OCI-LY3 (cell line): Measurements from ENCODE around the gene AMPD2.
"Not testable (repeated sequence)": the region's sequence is repeated elsewhere in the genome, so short reads cannot be mapped to it uniquely, and the experiment has no call there.

Source experiments
- H2AFZ ChIP-seq: fragments of 200-600, 300-600 bp; shearing (Covaris generic); 2 replicates; pipeline ENCODE4 v1.6.0; 2014; ENCODE audit warnings: antibody characterized with exemption, low read depth, low read length
- H3K27ac ChIP-seq: fragments of 200-600, 300-600 bp; sonication (generic); 2 replicates; pipeline ENCODE4 v1.5.1; 2014; ENCODE audit warnings: mild to moderate bottlenecking, low read length, moderate library complexity, mixed read lengths
- H3K27me3 ChIP-seq: fragments of 200-600, 300-600 bp; sonication (generic); 2 replicates; pipeline ENCODE4 v1.6.1; 2014; ENCODE audit warnings: low read depth, low read length, mixed read lengths
- H3K36me3 ChIP-seq: fragments of 200-600, 300-600 bp; sonication (generic); replicated peaks from 2 replicates; pipeline ENCODE3; 2014; ENCODE audit warnings: low read depth, low read length, mixed read lengths
- H3K4me1 ChIP-seq: fragments of 300-600, 200-600 bp; sonication (generic); 2 replicates; pipeline ENCODE4 v1.6.1; 2014; ENCODE audit warnings: low read length, mixed read lengths
- H3K4me2 ChIP-seq: fragments of 200-600, 300-600 bp; sonication (generic); 2 replicates; pipeline ENCODE4 v1.6.1; 2014; ENCODE audit warnings: low read length, mixed read lengths
- H3K4me3 ChIP-seq: fragments of 300-600, 200-600 bp; sonication (generic); 2 replicates; pipeline ENCODE4 v1.5.1; 2014; ENCODE audit warnings: antibody characterized with exemption, mild to moderate bottlenecking, low read length, moderate library complexity
- H3K79me2 ChIP-seq: fragments of 300-600, 200-600 bp; shearing (Covaris generic); 2 replicates; pipeline ENCODE4 v1.6.1; 2014; ENCODE audit warnings: mild to moderate bottlenecking, low read length, mixed read lengths
- H3K9ac ChIP-seq: fragments of 300-600, 200-600 bp; shearing (Covaris generic); 2 replicates; pipeline ENCODE4 v1.6.0; 2014; ENCODE audit warnings: mild to moderate bottlenecking, low read length, moderate library complexity
- H3K9me3 ChIP-seq: fragments of 200-600, 300-600 bp; shearing (Covaris generic); 2 replicates; pipeline ENCODE4 v1.6.1; 2014; ENCODE audit warnings: low read length, mixed read lengths; ENCODE audit not compliant: insufficient read depth
- H4K20me1 ChIP-seq: fragments of 200-600, 300-600 bp; sonication (generic); 2 replicates; pipeline ENCODE4 v1.6.1; 2016; ENCODE audit warnings: low read length, mixed read lengths; ENCODE audit not compliant: insufficient read depth
- EZH2phosphoT487 ChIP-seq: fragments of 200-600 bp; shearing (Covaris generic); IDR thresholded peaks from 2 replicates; pipeline ENCODE4 v1.6.1; 2018; ENCODE audit warnings: antibody characterized with exemption, mixed run types, low read depth
- TF ChIP-seq, protein P1 (sequence below): fragments of 200-600, 300-600 bp; sonication (generic); IDR thresholded peaks from 2 replicates; pipeline ENCODE4 v1.5.1; 2014; ENCODE audit warnings: antibody characterized with exemption, low read length, low read depth

AMPD2 gene

DNA sequence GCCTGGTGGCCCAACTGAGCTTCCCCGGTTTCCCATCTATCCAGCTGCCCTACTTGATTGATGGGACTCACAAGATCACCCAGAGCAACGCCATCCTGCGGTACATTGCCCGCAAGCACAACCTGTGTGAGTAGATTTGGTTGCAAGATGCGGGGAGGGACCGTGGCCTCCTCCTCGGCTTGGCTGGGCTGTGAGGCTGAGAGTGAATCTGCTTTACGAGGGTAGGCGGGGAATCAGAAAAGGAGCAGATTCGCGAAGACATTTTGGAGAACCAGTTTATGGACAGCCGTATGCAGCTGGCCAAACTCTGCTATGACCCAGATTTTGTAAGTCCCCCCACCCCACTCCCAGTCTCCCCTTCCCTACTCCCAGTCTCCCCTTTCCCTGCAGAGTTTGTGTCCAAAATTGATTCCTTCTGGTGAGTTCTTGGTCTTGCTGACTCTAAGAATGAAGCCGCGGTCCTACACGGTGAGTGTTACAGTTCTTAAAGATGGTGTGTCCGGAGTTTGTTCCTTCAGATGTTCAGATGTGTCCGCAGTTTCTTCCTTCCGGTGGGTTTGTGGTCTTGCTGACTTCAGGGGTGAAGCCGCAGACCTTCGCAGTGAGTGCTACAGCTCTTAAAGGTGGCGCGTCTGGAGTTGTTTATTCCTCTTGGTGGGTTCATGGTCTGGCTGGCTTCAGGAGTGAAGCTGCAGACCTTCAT lies 49.8 kb downstream of the AMPD2 start:
- H3K27ac ChIP-seq: no peak overlapping the region
- no peak overlapping the region for H2AFZ ChIP-seq
- H4K20me1 ChIP-seq: no peaks in the 10 kb centered on the region
- no peak overlapping the region for H3K9ac ChIP-seq
- peaks cover 8% of the 10 kb centered on the region for H3K4me1 ChIP-seq
- TF ChIP-seq EZH2phosphoT487: no peak
- TF ChIP-seq, protein P1, sequence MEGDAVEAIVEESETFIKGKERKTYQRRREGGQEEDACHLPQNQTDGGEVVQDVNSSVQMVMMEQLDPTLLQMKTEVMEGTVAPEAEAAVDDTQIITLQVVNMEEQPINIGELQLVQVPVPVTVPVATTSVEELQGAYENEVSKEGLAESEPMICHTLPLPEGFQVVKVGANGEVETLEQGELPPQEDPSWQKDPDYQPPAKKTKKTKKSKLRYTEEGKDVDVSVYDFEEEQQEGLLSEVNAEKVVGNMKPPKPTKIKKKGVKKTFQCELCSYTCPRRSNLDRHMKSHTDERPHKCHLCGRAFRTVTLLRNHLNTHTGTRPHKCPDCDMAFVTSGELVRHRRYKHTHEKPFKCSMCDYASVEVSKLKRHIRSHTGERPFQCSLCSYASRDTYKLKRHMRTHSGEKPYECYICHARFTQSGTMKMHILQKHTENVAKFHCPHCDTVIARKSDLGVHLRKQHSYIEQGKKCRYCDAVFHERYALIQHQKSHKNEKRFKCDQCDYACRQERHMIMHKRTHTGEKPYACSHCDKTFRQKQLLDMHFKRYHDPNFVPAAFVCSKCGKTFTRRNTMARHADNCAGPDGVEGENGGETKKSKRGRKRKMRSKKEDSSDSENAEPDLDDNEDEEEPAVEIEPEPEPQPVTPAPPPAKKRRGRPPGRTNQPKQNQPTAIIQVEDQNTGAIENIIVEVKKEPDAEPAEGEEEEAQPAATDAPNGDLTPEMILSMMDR: no peak
- H3K36me3 ChIP-seq: no peaks in the 10 kb centered on the region
- no peak overlapping the region for H3K4me3 ChIP-seq
- H3K27me3 ChIP-seq: no peaks in the 10 kb centered on the region
- H3K9me3 ChIP-seq: no peaks in the 10 kb centered on the region
- no peaks in the 10 kb centered on the region for H3K79me2 ChIP-seq
- H3K4me2 ChIP-seq: no peak overlapping the region

DNA sequence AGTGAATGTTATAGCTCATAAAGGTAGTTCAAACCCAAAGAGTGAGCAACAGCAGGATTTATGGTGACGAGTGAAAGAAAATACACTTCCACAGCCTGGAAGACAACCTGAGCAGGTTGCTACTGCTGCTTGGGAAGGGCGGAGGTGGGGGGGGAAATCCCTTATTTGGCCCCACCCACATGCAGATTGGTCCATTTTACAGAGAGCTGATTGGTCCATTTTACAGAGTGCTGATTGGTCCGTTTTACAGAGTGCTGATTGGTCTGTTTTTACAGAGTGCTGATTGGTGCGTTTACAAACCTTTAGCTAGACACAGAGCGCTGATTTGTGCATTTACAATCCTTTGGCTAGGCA lies 50.3 kb downstream of the AMPD2 start:
- H3K9me3 ChIP-seq, H3K36me3 ChIP-seq, H2AFZ ChIP-seq: not testable (repeated sequence)

DNA sequence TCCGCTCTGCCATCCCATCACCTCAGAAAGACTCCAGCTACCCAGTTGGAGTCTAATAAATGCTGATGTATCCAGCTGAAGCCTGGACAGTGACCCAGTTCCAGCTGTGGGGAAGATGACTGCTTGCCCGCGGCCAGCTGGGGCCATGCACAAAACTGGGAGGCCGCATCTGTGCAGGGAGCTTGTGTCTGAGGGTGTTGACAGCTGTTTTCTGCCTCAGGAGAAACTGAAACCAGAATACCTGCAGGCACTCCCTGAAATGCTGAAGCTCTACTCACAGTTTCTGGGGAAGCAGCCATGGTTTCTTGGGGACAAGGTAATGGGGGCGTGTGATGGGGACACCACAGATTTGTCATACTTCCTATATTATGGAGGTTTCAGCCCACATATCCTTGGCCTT lies 51.4 kb downstream of the AMPD2 start:
- H3K9me3 ChIP-seq: no peaks in the 10 kb centered on the region
- H3K4me1 ChIP-seq: peaks cover 8% of the 10 kb centered on the region
- H3K4me2 ChIP-seq: no peak overlapping the region
- H3K4me3 ChIP-seq: no peak overlapping the region
- no peak overlapping the region for H3K27ac ChIP-seq
- no peak for TF ChIP-seq EZH2phosphoT487
- H3K36me3 ChIP-seq: no peaks in the 10 kb centered on the region
- H3K9ac ChIP-seq: no peak overlapping the region
- H3K79me2 ChIP-seq: no peaks in the 10 kb centered on the region
- no peaks in the 10 kb centered on the region for H3K27me3 ChIP-seq
- H2AFZ ChIP-seq: no peak overlapping the region
- H4K20me1 ChIP-seq: no peaks in the 10 kb centered on the region

More for the DNA sequence above, 50.3 kb downstream of the AMPD2 start:
- not testable (repeated sequence) for H3K27me3 ChIP-seq, H3K4me2 ChIP-seq, H3K9ac ChIP-seq, H3K79me2 ChIP-seq, H3K4me3 ChIP-seq, H4K20me1 ChIP-seq, H3K4me1 ChIP-seq, H3K27ac ChIP-seq

DNA sequence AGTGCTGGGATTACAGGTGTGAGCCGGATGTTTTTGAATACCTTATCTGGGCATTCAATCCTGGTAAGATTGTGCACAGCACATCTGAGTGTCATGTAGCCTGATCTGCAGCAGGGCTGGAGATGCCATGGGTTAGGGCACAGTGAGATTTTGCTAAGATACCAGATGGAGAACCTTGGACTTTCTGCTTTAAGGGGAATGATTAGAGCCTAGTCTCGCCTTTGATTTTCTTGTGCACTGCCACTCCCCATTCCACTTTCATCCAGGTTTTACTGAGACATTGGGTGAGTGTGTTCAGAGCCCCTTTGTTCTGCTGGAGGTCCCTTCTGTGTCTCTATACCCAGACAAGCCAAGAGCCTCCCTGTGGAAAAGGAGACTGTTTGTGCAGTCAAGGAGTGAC lies 54.2 kb downstream of the AMPD2 start:
- H3K27ac ChIP-seq, H3K9me3 ChIP-seq, H3K9ac ChIP-seq, H3K4me3 ChIP-seq, H3K4me1 ChIP-seq, H3K79me2 ChIP-seq, H2AFZ ChIP-seq, H3K27me3 ChIP-seq, H3K4me2 ChIP-seq, H4K20me1 ChIP-seq, H3K36me3 ChIP-seq: not testable (repeated sequence)

DNA sequence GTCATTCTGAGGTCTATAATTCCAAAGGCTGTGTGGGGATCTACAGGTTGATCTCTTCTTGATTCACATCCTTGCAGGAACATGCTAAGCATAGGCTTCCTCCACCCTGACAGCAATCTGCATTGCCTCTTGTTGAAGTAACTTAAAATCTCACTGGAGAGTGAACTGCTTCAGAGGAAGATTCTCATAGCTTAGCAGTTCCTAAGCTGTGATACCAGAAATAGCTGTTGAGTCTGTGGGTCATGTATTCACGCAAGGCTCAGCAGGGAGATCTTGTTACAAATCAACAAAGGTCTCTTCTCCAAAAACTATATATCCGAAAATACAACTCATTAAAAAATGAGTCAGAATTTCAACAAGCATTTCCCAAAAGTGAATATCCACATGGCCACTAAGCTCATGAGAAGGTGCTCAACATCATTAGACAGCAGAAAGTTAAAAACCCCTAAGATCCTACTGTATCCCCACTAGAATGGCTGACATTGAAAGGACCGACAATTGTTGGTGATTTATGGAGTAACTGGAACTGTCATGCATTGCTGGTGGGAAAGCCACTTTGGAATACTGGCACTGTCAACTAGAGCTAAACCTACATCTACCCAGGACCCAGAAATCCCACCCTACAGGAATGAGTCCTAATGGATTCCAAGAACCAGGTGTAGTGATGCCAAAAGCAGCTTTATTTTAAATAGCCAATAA lies 57.2 kb downstream of the AMPD2 start:
- not testable (repeated sequence) for H3K79me2 ChIP-seq, H3K4me1 ChIP-seq, H3K4me2 ChIP-seq, H3K9ac ChIP-seq, H2AFZ ChIP-seq, H3K9me3 ChIP-seq, H3K27ac ChIP-seq, H3K36me3 ChIP-seq, H4K20me1 ChIP-seq, H3K27me3 ChIP-seq, H3K4me3 ChIP-seq

DNA sequence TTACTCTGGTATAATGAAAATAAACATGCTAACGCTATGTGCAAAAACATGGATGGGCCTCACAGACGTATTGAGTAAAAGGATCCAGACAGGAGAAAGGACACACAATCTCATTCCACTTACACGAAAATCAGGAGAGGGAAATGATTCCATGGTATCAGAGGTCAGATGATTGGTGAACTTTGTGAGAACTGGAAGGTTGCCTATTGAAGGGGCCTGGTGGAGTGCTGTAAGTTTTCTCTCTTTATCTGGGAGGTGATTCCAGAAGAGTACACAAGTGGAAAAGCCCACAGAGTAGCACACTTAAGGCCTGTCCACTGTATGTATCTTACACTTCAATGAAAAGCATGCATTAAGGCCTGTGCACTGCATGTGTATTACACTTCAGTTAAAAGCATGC lies 57.8 kb downstream of the AMPD2 start:
- Histone ChIP-seq H4K20me1 (no peaks in the 10 kb centered on the region), H3K4me2 (no peak overlapping the region), H3K9ac (no peak overlapping the region), H3K27me3 (no peaks in the 10 kb centered on the region), H3K79me2 (no peaks in the 10 kb centered on the region), H3K9me3 (no peaks in the 10 kb centered on the region), H3K4me3 (no peak overlapping the region), H2AFZ (no peak overlapping the region), H3K27ac (no peak overlapping the region), H3K36me3 (no peaks in the 10 kb centered on the region), H3K4me1 (no peaks in the 10 kb centered on the region)
- TF ChIP-seq, protein P1: no peak
- TF ChIP-seq EZH2phosphoT487: no peak

DNA sequence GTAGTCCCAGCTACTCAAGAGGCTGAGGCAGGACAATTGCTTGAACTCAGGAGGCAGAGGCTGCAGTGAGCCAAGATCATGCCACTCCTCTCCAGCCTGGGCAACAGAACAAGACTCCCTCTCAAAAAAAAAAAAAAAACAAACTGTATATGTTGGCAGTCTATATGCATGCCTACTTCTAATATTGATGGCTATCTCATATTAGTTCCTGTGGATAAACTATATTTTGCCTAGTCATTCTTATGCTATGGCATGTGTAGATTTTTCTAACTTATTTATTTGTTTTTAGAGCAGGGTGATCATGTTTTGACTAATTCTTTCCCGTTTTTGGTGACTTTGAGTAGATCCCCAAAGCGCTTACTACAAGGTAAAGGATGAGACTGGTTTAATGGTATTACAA lies 59.0 kb downstream of the AMPD2 start:
- not testable (repeated sequence) for H3K27me3 ChIP-seq, H3K4me1 ChIP-seq

More for the DNA sequence above, 59.0 kb downstream of the AMPD2 start:
- not testable (repeated sequence) for H3K9ac ChIP-seq, H3K36me3 ChIP-seq, H4K20me1 ChIP-seq, H3K79me2 ChIP-seq, H3K27ac ChIP-seq, H3K9me3 ChIP-seq, H3K4me2 ChIP-seq, H2AFZ ChIP-seq, H3K4me3 ChIP-seq
